ENCODE results near the gene GPR68.

Gene GPR68

DNA sequence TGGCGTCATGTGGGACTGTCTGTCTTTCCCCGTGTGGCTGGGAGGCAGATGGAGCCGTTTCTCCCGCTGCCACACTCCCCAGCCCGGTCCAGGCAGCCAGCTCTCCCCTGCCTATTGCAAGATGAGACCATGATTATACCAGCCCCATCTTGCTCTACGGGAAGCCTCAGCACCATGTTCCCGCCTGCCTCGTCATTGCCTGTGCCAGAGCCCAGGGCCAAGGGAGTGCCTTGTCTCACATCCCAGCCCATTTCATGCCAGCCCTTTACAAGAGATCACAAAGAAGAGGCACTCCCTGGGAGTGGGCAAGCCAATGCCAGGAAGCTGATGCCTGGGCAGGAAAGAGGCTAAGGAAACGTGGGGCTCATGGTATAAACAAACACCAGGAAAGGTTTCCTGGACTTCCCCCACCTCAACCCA is 23.9 kb downstream of the GPR68 start:
- Histone ChIP-seq H3K4me1 (peaks cover 3% of the 10 kb centered on the region), H3K27ac (peak overlapping the region; percentile 50)

GRCh38 chr14:91219517-91220389 is 24.8 kb downstream of the GPR68 start:
- Histone ChIP-seq H3K79me2 (no peaks in the 10 kb centered on the region), H3K27me3 (ENCODE audit: control insufficient read depth, insufficient read depth, low read length) (no peaks in the 10 kb centered on the region), H3K36me3 (ENCODE audit: control insufficient read depth, insufficient read depth, low read length) (no peaks in the 10 kb centered on the region), H3K4me2 (ENCODE audit: low read length) (no peak overlapping the region), H3K4me1 (peaks cover 3% of the 10 kb centered on the region), H3K9me3 (ENCODE audit: control insufficient read depth, low read length) (no peaks in the 10 kb centered on the region), H3K4me3 (ENCODE audit: low read depth, low read length) (no peak overlapping the region), H3K27ac (peak overlapping the region; percentile 50), H3K9ac (no peak overlapping the region), H2AFZ (no peak overlapping the region)
- TF ChIP-seq CTCF (IDR thresholded peaks at IDR 0.05) = no peak

More for the DNA sequence above, 23.9 kb downstream of the GPR68 start:
- no peak overlapping the region for H2AFZ ChIP-seq
- H3K4me3 ChIP-seq (ENCODE audit: low read depth, low read length) = no peak overlapping the region
- no peak overlapping the region for H3K4me2 ChIP-seq (ENCODE audit: low read length)
- no peaks in the 10 kb centered on the region for H3K9me3 ChIP-seq (ENCODE audit: control insufficient read depth, low read length)
- no peaks in the 10 kb centered on the region for H3K79me2 ChIP-seq
- TF ChIP-seq CTCF (IDR thresholded peaks at IDR 0.05) = no peak
- no peaks in the 10 kb centered on the region for H3K27me3 ChIP-seq (ENCODE audit: control insufficient read depth, insufficient read depth, low read length)
- no peaks in the 10 kb centered on the region for H3K36me3 ChIP-seq (ENCODE audit: control insufficient read depth, insufficient read depth, low read length)
- no peak overlapping the region for H3K9ac ChIP-seq

DNA sequence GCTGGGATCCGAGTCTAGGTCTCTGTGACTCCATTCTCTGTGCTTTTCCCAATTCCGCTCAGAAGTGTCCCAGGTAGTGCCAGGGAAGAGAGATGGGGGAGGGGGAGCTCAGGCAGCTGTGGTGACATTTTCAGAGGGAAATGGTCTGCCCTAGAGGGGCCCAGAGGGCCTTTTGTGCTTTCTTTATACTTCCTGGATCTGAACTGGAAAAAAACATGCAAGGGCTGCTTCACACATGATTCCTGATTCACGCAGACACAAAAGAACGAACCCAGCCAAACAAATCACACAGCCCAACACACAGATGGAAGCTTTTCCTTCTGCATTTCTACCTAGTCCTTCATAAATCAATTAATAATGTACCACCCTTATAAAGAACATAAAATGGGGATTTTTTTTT is 26.5 kb downstream of the GPR68 start:
- Histone ChIP-seq H3K27me3 (ENCODE audit: control insufficient read depth, insufficient read depth, low read length) (no peaks in the 10 kb centered on the region), H3K36me3 (ENCODE audit: control insufficient read depth, insufficient read depth, low read length) (no peaks in the 10 kb centered on the region), H3K4me3 (ENCODE audit: low read depth, low read length) (no peak overlapping the region), H3K9me3 (ENCODE audit: control insufficient read depth, low read length) (no peaks in the 10 kb centered on the region), H3K4me2 (ENCODE audit: low read length) (no peak overlapping the region), H3K27ac (peak overlapping the region; percentile 37), H3K79me2 (no peaks in the 10 kb centered on the region), H2AFZ (no peak overlapping the region), H3K9ac (no peak overlapping the region), H3K4me1 (peaks cover 3% of the 10 kb centered on the region)
- no peak for TF ChIP-seq CTCF (IDR thresholded peaks at IDR 0.05)

DNA sequence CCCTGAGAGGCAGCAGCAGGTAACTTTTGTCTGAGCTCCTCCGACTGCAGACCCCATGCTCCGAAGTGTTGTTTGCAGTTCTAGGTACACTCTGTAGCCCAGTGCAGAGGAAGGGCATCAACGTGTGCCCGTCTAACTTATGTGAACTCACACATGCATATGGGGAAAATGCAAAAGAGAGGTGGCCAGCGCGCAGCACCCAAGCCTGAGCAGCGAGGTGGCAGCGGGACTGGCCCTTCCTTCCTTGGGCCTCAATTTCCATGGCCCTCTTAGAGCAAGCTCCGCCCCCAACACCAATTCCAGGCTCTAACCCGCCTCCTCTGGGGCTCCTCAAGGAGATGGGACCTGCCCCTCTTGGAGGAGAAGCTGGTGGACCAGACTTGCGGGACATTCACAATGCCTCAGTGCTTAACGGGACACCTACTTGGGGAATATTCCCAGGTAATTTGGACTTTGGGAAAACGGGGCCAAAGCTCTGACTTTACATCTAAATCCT is 27.7 kb downstream of the GPR68 start:
- Histone ChIP-seq H3K79me2 (no peaks in the 10 kb centered on the region), H2AFZ (no peak overlapping the region), H3K9ac (no peak overlapping the region), H3K4me2 (ENCODE audit: low read length) (no peak overlapping the region), H3K27ac (no peak overlapping the region), H3K4me3 (ENCODE audit: low read depth, low read length) (no peak overlapping the region), H3K27me3 (ENCODE audit: control insufficient read depth, insufficient read depth, low read length) (no peaks in the 10 kb centered on the region), H3K36me3 (ENCODE audit: control insufficient read depth, insufficient read depth, low read length) (no peaks in the 10 kb centered on the region), H3K4me1 (peaks cover 3% of the 10 kb centered on the region), H3K9me3 (ENCODE audit: control insufficient read depth, low read length) (no peaks in the 10 kb centered on the region)
- TF ChIP-seq CTCF (IDR thresholded peaks at IDR 0.05) = no peak

Measured in parathyroid adenoma (tissue), 2 donors.